Activated T-helper 17 cell treated with anti-CD3 and anti-CD28 coated beads, Interleukin-2, amount 50 U/mL, for 72 hours (primary cell): ENCODE results near the gene AFP. TPM values are rescaled to one million over a fixed set of nuclear protein-coding genes. Genes with fewer than 3 reads are reported as not detected.

ENCODE experiments used
- ATAC-seq: fragments of 150-1000 bp; cut with Tn5 transposase; replicated peaks from 2 replicates; pipeline ENCODE4 v1.10.0; 2021; ENCODE audit warnings: mild to moderate bottlenecking, moderate library complexity
- H3K27ac Mint-ChIP-seq: one replicate; pipeline ENCODE4 v1.8.0; 2022; ENCODE audit warnings: mixed read lengths
- H3K27me3 Mint-ChIP-seq: one replicate; pipeline ENCODE4 v1.8.0; 2022; ENCODE audit warnings: mixed read lengths
- H3K36me3 Mint-ChIP-seq: one replicate; pipeline ENCODE4 v1.8.0; 2022; ENCODE audit warnings: low read depth, mild to moderate bottlenecking, mixed read lengths
- H3K4me1 Mint-ChIP-seq: one replicate; pipeline ENCODE4 v1.8.0; 2022; ENCODE audit warnings: mixed read lengths
- H3K4me3 Mint-ChIP-seq: one replicate; pipeline ENCODE4 v1.8.0; 2022; ENCODE audit warnings: mild to moderate bottlenecking, mixed read lengths
- H3K9me3 Mint-ChIP-seq: one replicate; pipeline ENCODE4 v1.8.0; 2022; ENCODE audit warnings: mixed read lengths
- total RNA-seq, 2 donors: library from RNA; stranded (reverse); gene quantifications; one replicate each; pipeline ENCODE4 v1.2.3, GENCODE V29; 2022

Gene AFP
- total RNA-seq, 2 donors from 2014 or later, result not detected

DNA sequence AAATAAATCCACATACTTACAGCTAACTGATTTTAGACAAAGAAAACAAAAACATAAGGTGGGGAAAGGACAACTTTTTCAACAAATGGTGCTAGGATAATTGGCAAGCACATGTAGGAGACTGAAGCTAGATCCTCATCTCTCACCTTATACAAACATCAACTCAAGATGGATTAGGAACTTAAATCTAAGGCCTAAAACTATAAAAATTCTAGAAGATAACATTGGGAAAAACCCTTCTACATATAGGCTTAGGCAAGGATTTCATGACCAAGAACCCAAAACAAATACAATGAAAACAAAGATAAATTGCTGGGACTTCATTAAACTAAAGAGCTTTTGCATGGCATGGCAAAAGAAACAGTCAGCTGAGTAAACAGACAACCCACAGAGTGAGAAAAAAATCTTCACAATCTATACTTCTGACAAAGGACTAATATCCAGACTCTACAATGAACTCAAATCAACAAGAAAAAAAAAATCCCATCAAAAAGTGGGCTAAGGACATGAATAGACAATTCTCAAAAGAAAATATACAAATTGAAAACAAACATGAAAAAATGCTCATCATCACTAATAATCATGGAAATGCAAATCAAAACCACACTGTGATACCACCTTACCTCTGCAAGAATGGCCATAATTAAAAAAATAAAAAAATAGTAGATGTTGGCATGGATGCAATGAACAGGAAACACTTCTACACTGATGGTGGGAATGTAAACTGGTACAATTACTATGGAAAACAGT, 14.1 kb upstream of the AFP start:
- Mint-ChIP-seq H3K27ac (no peak overlapping the region), H3K27me3 (peaks cover 2% of the 10 kb centered on the region), H3K9me3 (no peaks in the 10 kb centered on the region), H3K4me1 (no peaks in the 10 kb centered on the region), H3K4me3 (no peak overlapping the region), H3K36me3 (no peaks in the 10 kb centered on the region)
- no peak for ATAC-seq

DNA sequence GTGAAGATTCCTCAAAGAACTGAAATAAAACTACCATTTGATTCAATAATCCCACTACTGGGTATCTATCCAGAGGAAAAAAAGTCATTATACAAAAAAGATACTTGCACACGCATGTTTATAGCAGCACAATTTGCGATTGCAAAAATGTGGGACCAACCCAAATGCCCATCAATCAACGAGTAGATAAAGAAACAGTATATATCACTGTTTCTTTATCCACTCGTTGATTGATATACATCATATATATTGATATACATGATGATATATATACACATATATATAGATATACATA, 13.6 kb upstream of the AFP start:
- Mint-ChIP-seq H3K4me1 (no peaks in the 10 kb centered on the region), H3K36me3 (no peaks in the 10 kb centered on the region), H3K4me3 (no peak overlapping the region), H3K27ac (no peak overlapping the region), H3K27me3 (peaks cover 3% of the 10 kb centered on the region), H3K9me3 (no peaks in the 10 kb centered on the region)
- ATAC-seq, result no peak

DNA sequence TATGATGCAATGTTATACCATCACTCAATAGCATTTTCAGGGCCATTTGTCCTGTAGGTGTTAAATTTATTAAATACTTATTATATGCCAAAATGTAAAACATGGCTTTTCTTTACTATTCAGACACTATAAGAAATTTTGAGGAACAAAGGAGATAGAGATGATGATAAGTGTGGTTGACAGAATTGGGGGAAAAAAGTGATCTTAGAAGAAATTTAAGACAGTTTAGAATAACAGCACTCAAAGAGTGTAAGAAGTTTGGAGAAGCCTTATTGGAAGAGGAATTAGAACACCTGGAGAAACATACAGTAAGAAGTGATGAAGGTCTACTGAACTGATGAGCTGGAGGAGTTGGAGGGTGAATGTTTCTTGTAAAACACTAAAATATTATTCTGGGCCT, 12.8 kb upstream of the AFP start:
- no peak overlapping the region for H3K4me3 Mint-ChIP-seq
- no peaks in the 10 kb centered on the region for H3K36me3 Mint-ChIP-seq
- no peaks in the 10 kb centered on the region for H3K9me3 Mint-ChIP-seq
- no peak overlapping the region for H3K27ac Mint-ChIP-seq
- H3K27me3 Mint-ChIP-seq, result peaks cover 3% of the 10 kb centered on the region
- ATAC-seq, result no peak
- no peaks in the 10 kb centered on the region for H3K4me1 Mint-ChIP-seq

DNA sequence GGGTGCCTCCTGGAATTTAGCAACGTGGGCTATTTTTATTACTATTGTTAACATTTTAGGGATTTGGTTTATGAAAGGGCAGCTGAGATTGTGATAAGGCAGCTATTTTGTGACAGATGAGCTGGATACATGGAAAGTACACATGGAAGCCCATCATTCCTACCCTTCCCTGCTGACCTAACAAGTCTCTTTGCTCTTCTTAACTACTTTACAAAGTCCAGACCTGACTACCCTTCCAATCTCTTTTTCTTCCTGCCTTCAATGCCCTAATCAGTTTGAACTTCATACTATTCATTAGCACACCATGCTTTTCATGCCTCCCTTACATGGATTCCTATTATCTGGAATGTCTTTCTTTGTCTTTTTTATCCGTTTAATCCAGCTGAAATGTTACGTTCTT, 9.4 kb upstream of the AFP start:
- H3K4me3 Mint-ChIP-seq, result no peak overlapping the region
- no peaks in the 10 kb centered on the region for H3K9me3 Mint-ChIP-seq
- no peaks in the 10 kb centered on the region for H3K36me3 Mint-ChIP-seq
- no peak for ATAC-seq
- peaks cover 7% of the 10 kb centered on the region for H3K27me3 Mint-ChIP-seq
- H3K4me1 Mint-ChIP-seq, result no peaks in the 10 kb centered on the region
- no peak overlapping the region for H3K27ac Mint-ChIP-seq

DNA sequence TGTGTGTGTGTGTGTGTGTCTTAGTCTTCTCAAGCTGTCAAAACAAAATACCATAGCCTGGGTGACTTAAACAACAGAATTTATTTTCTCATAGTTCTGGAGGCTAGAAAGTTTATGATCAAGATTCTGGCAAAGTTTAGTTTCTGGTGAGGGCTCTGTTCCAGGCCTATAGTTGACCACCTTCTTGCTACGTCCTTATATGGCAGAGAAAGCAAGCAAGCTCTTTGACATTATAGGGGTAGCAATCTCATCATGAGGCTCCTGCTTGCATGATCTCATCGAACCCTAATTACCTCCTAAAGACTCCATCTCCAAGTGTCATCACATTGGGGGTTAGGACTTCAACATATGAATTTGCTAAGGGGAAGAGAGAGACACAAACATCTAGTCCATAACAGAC, 6.9 kb upstream of the AFP start:
- H3K27me3 Mint-ChIP-seq, result peaks cover 11% of the 10 kb centered on the region
- ATAC-seq, result no peak
- H3K4me1 Mint-ChIP-seq, result no peaks in the 10 kb centered on the region
- no peak overlapping the region for H3K27ac Mint-ChIP-seq
- H3K4me3 Mint-ChIP-seq, result no peak overlapping the region
- no peaks in the 10 kb centered on the region for H3K36me3 Mint-ChIP-seq
- H3K9me3 Mint-ChIP-seq, result no peaks in the 10 kb centered on the region

DNA sequence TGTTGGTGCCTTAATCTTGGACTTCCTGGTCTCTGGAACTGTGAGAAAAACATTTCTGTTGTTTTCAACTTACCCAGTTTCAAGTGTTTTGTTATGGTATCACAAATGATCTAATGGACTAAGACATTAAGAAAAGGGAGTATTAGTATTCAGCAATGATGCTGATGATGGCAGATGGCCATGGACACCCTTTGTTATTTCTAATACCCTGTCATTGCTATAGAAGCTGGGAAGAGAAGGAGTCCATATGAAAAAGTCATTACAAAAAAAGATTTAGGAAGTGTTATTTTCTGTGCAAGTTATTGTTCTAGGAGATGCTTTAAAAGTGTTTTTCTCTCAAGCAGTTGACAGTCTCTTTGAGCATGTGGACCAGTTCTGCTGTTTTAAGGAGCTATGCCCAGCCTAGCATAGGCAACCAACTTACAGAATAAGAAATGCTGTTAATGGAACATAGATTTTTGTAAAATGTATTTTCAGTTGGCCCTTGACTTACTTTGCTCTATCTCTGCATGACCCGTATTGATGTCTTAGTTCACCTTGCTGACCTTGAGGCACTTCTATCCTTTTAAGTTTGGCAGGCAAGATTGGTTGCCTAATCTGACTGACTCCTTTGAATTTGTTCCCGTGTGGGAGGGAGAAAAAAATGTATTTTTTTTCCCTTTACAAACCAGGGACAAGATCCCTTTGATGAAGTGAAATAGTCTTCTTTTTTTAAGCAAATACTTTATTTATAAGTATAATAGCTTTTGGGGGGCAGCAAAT, 6.0 kb upstream of the AFP start:
- no peak for ATAC-seq
- Mint-ChIP-seq H3K4me1 (no peaks in the 10 kb centered on the region), H3K4me3 (no peak overlapping the region), H3K9me3 (no peaks in the 10 kb centered on the region), H3K27ac (no peak overlapping the region), H3K27me3 (peaks cover 11% of the 10 kb centered on the region), H3K36me3 (no peaks in the 10 kb centered on the region)

DNA sequence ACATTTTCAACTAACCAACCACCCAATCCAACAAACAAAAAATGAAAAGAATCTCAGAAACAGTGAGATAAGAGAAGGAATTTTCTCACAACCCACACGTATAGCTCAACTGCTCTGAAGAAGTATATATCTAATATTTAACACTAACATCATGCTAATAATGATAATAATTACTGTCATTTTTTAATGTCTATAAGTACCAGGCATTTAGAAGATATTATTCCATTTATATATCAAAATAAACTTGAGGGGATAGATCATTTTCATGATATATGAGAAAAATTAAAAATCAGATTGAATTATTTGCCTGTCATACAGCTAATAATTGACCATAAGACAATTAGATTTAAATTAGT, 4.2 kb upstream of the AFP start:
- H3K4me3 Mint-ChIP-seq, result no peak overlapping the region

DNA sequence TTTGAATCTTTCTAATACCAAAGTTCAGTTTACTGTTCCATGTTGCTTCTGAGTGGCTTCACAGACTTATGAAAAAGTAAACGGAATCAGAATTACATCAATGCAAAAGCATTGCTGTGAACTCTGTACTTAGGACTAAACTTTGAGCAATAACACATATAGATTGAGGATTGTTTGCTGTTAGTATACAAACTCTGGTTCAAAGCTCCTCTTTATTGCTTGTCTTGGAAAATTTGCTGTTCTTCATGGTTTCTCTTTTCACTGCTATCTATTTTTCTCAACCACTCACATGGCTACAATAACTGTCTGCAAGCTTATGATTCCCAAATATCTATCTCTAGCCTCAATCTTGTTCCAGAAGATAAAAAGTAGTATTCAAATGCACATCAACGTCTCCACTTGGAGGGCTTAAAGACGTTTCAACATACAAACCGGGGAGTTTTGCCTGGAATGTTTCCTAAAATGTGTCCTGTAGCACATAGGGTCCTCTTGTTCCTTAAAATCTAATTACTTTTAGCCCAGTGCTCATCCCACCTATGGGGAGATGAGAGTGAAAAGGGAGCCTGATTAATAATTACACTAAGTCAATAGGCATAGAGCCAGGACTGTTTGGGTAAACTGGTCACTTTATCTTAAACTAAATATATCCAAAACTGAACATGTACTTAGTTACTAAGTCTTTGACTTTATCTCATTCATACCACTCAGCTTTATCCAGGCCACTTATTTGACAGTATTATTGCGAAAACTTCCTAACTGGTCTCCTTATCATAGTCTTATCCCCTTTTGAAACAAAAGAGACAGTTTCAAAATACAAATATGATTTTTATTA, 3.6 kb upstream of the AFP start:
- Mint-ChIP-seq H3K36me3 (no peaks in the 10 kb centered on the region), H3K4me1 (no peaks in the 10 kb centered on the region), H3K4me3 (no peak overlapping the region), H3K9me3 (no peaks in the 10 kb centered on the region), H3K27me3 (peaks cover 12% of the 10 kb centered on the region), H3K27ac (no peak overlapping the region)
- ATAC-seq, result no peak

More for the DNA sequence above, 4.2 kb upstream of the AFP start:
- Mint-ChIP-seq H3K9me3 (no peaks in the 10 kb centered on the region), H3K4me1 (no peaks in the 10 kb centered on the region), H3K27ac (no peak overlapping the region), H3K27me3 (peaks cover 10% of the 10 kb centered on the region), H3K36me3 (no peaks in the 10 kb centered on the region)
- no peak for ATAC-seq

DNA sequence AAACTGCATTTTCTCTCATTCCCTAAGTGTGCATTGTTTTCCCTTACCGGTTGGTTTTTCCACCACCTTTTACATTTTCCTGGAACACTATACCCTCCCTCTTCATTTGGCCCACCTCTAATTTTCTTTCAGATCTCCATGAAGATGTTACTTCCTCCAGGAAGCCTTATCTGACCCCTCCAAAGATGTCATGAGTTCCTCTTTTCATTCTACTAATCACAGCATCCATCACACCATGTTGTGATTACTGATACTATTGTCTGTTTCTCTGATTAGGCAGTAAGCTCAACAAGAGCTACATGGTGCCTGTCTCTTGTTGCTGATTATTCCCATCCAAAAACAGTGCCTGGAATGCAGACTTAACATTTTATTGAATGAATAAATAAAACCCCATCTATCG, 2.9 kb upstream of the AFP start:
- no peaks in the 10 kb centered on the region for H3K9me3 Mint-ChIP-seq

DNA sequence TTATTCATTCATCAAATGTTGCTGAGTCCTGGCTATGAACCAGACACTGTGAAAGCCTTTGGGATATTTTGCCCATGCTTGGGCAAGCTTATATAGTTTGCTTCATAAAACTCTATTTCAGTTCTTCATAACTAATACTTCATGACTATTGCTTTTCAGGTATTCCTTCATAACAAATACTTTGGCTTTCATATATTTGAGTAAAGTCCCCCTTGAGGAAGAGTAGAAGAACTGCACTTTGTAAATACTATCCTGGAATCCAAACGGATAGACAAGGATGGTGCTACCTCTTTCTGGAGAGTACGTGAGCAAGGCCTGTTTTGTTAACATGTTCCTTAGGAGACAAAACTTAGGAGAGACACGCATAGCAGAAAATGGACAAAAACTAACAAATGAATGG, 1.7 kb upstream of the AFP start:
- Mint-ChIP-seq H3K4me1 (no peaks in the 10 kb centered on the region), H3K4me3 (no peak overlapping the region), H3K9me3 (no peaks in the 10 kb centered on the region), H3K27ac (no peak overlapping the region), H3K27me3 (peaks cover 16% of the 10 kb centered on the region), H3K36me3 (no peaks in the 10 kb centered on the region)
- ATAC-seq, result no peak

More for the DNA sequence above, 2.9 kb upstream of the AFP start:
- no peak for ATAC-seq
- H3K4me3 Mint-ChIP-seq, result no peak overlapping the region
- H3K27me3 Mint-ChIP-seq, result peaks cover 15% of the 10 kb centered on the region
- H3K4me1 Mint-ChIP-seq, result no peaks in the 10 kb centered on the region
- H3K36me3 Mint-ChIP-seq, result no peaks in the 10 kb centered on the region
- H3K27ac Mint-ChIP-seq, result no peak overlapping the region

DNA sequence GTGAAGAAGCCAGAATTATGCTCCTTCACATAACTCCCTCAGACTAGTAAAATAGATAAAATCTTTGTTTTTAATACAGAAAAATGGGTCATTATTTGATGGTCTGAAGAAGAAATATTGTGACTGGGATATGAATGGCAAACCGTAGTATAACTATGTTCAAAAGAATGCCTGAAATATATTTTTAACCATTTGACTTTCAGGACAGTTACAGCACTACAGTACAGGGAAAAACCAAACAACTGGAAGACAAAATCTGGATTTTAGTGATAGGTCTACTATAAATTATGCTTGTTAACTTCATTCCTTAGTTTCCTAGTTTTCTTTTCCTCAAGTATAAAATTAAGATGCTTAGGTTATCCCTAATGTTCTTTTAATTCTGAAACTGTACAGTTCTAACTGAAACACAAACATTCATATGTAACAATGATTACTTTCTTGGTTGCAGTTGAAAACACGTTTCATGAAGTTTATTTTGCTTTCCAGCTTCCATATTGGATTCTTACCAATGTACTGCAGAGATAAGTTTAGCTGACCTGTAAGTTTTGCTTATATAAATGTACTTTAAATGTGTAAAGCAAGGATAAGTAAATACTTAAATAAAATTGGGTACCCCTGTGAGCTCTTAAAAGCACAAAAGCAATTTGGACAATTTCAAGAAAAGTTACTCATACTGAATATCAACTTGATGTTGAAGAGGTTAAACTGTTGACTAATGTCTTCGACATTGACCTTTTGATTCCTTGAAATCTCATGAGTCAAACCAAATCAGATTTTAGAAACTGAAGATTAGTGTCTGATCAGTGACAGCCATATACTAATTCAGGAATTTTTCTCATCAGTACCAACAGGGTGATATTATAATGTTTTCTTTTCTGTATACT, 895 bp downstream of the AFP start:
- Mint-ChIP-seq H3K4me3 (no peak overlapping the region), H3K36me3 (no peaks in the 10 kb centered on the region), H3K4me1 (no peaks in the 10 kb centered on the region), H3K27ac (no peak overlapping the region), H3K27me3 (peaks cover 19% of the 10 kb centered on the region), H3K9me3 (no peaks in the 10 kb centered on the region)
- ATAC-seq, result no peak

DNA sequence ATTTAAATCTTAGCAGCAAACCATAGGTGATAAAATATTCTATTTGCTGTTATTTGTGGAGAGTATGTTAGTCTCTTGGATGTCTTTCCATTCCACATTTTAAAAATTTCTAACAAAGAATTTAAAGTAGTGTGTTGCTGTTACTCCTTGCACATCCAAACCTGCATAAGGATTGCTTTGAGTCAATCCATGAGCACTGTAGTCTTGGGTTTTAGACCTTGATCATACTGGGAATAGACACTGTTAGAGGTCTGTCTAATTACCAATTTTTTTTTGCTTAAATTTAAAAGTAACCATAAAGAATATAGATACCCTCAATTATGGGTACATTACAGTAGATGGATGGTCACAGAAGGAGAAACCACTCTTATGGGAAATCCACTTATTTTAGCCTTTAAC, 1.5 kb downstream of the AFP start:
- H3K4me3 Mint-ChIP-seq, result no peak overlapping the region
- H3K4me1 Mint-ChIP-seq, result no peaks in the 10 kb centered on the region
- H3K27me3 Mint-ChIP-seq, result peaks cover 19% of the 10 kb centered on the region
- no peak overlapping the region for H3K27ac Mint-ChIP-seq
- H3K36me3 Mint-ChIP-seq, result no peaks in the 10 kb centered on the region
- no peak for ATAC-seq
- no peaks in the 10 kb centered on the region for H3K9me3 Mint-ChIP-seq

DNA sequence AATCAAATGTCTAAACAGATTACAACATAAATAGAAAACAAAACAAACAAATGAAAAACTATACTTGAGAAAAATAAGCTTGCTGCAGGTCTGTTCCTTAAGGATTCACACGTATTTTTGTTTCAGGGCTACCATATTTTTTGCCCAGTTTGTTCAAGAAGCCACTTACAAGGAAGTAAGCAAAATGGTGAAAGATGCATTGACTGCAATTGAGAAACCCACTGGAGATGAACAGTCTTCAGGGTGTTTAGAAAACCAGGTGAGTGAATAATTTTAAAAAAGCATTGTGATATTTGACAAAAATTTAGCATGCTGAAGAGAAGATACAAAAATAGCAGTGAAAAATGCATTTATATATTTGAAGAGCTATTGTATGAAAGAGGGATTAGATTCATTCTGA, 2.0 kb downstream of the AFP start:
- Mint-ChIP-seq H3K4me1 (no peaks in the 10 kb centered on the region), H3K36me3 (no peaks in the 10 kb centered on the region), H3K4me3 (no peak overlapping the region), H3K27me3 (peaks cover 18% of the 10 kb centered on the region), H3K27ac (no peak overlapping the region), H3K9me3 (no peaks in the 10 kb centered on the region)
- no peak for ATAC-seq

DNA sequence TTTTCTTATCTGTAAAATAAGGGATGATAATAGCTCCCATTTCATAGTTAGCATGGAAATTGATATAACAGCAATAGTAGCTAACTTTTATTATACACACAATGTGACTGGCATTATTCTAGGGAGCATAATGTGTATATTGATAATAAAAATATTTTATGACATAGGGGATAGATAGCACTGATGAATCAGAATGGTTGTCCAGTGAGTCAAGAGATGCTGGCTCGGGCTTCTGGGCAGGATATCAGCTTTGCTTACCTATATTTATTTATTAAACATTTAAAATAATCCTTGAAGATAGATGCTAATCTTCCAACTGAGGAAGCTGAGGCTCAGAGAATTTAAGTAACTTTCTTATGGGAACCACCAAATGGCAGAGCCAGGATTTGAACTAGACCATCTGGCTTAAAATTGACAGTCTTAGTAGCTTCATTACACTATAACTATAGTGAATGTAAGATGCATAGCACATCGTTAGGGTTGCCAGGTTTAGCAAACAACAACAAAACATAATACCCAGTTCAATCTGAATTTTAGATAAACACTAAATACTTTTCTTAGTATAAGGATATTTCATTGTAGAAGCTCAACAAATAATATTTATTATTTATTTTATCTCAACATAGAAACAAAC, 2.7 kb downstream of the AFP start:
- no peaks in the 10 kb centered on the region for H3K4me1 Mint-ChIP-seq
- H3K36me3 Mint-ChIP-seq, result no peaks in the 10 kb centered on the region
- no peak overlapping the region for H3K4me3 Mint-ChIP-seq
- H3K27ac Mint-ChIP-seq, result no peak overlapping the region
- no peak for ATAC-seq
- H3K9me3 Mint-ChIP-seq, result no peaks in the 10 kb centered on the region
- H3K27me3 Mint-ChIP-seq, result peaks cover 15% of the 10 kb centered on the region
